Chondrocyte (in vitro differentiated cells): ENCODE measurements around the gene TESK1. TPM values are rescaled to one million over a fixed set of nuclear protein-coding genes. Genes with fewer than 3 reads are reported as not detected.
"Not testable (repeated sequence)": the region's sequence is repeated elsewhere in the genome, so short reads cannot be mapped to it uniquely, and the experiment has no call there.

Experiments
- DNase-seq: peaks from one replicate; pipeline ENCODE4 v3.0.0; 2021; ENCODE audit warnings: mixed read lengths, low spot score
- H3K27ac Mint-ChIP-seq: one replicate; pipeline ENCODE4 v1.8.0; 2021; ENCODE audit warnings: mild to moderate bottlenecking, moderate library complexity, mixed read lengths; ENCODE audit not compliant: unreplicated experiment
- H3K27me3 Mint-ChIP-seq: 2 replicates; pipeline ENCODE4 v1.8.0; 2021; ENCODE audit warnings: low read depth, mixed read lengths
- H3K36me3 Mint-ChIP-seq: 2 replicates; pipeline ENCODE4 v1.8.0; 2021; ENCODE audit warnings: low read depth, mixed read lengths
- H3K4me1 Mint-ChIP-seq: 2 replicates; pipeline ENCODE4 v1.8.0; 2021; ENCODE audit warnings: low read depth, mild to moderate bottlenecking, mixed read lengths
- H3K4me3 Mint-ChIP-seq: one replicate; pipeline ENCODE4 v1.8.0; 2021; ENCODE audit warnings: mild to moderate bottlenecking, moderate library complexity, mixed read lengths; ENCODE audit not compliant: unreplicated experiment
- H3K9me3 Mint-ChIP-seq: 2 replicates; pipeline ENCODE4 v1.8.0; 2021; ENCODE audit warnings: low read depth, mixed read lengths
- CTCF ChIP-seq: fragments of 200-600 bp; sonication (generic); IDR thresholded peaks from 2 replicates; pipeline ENCODE4 v1.5.0; 2021; ENCODE audit warnings: antibody characterized with exemption, mild to moderate bottlenecking, moderate library complexity
- total RNA-seq: library from RNA; stranded (reverse); gene quantifications from 3 replicates; pipeline ENCODE4 v1.2.1, GENCODE V29; 2021

Gene TESK1
- total RNA-seq, 1 donor from 2014 or later, result 50.7 TPM

- H3K9me3 Mint-ChIP-seq, result no peaks in the 10 kb centered on the region
- no peak for TF ChIP-seq CTCF
- H3K4me3 Mint-ChIP-seq, result no peak overlapping the region
- H3K36me3 Mint-ChIP-seq, result no peaks in the 10 kb centered on the region
- no peak overlapping the region for H3K27ac Mint-ChIP-seq
- H3K27me3 Mint-ChIP-seq, result no peaks in the 10 kb centered on the region
- no peak for DNase-seq
- H3K4me1 Mint-ChIP-seq, result peaks cover 13% of the 10 kb centered on the region
Observed at GRCh38 chr9:35570709-35571504, 34.2 kb upstream of the TESK1 start.

- DNase-seq, result no peak
- H3K4me3 Mint-ChIP-seq, result no peak overlapping the region
- H3K36me3 Mint-ChIP-seq, result peaks cover 2% of the 10 kb centered on the region
- no peak overlapping the region for H3K27ac Mint-ChIP-seq
- TF ChIP-seq CTCF, result no peak
- H3K4me1 Mint-ChIP-seq, result no peaks in the 10 kb centered on the region
- peaks cover 5% of the 10 kb centered on the region for H3K9me3 Mint-ChIP-seq
- H3K27me3 Mint-ChIP-seq, result no peaks in the 10 kb centered on the region
Observed at GRCh38 chr9:35574578-35575122, 30.4 kb upstream of the TESK1 start.

- Mint-ChIP-seq H3K27ac (no peak overlapping the region), H3K9me3 (peaks cover 13% of the 10 kb centered on the region), H3K27me3 (no peaks in the 10 kb centered on the region), H3K36me3 (peaks cover 5% of the 10 kb centered on the region), H3K4me1 (no peaks in the 10 kb centered on the region), H3K4me3 (no peak overlapping the region)
- DNase-seq, result no peak
- TF ChIP-seq CTCF, result no peak
Observed at GRCh38 chr9:35575478-35575877, 29.6 kb upstream of the TESK1 start.

- Mint-ChIP-seq H3K27ac (no peak overlapping the region), H3K4me3 (no peak overlapping the region), H3K9me3 (peaks cover 15% of the 10 kb centered on the region), H3K27me3 (no peaks in the 10 kb centered on the region), H3K36me3 (peaks cover 5% of the 10 kb centered on the region), H3K4me1 (no peaks in the 10 kb centered on the region)
- no peak for TF ChIP-seq CTCF
- DNase-seq, result no peak
Observed at GRCh38 chr9:35577486-35577885, 27.6 kb upstream of the TESK1 start.

- H3K9me3 Mint-ChIP-seq, result peaks cover 15% of the 10 kb centered on the region
- no peak for DNase-seq
- H3K27me3 Mint-ChIP-seq, result peaks cover 2% of the 10 kb centered on the region
- H3K4me1 Mint-ChIP-seq, result no peaks in the 10 kb centered on the region
- peaks cover 5% of the 10 kb centered on the region for H3K36me3 Mint-ChIP-seq
- no peak overlapping the region for H3K4me3 Mint-ChIP-seq
- TF ChIP-seq CTCF, result no peak
- no peak overlapping the region for H3K27ac Mint-ChIP-seq
Observed at GRCh38 chr9:35579130-35579529, 25.9 kb upstream of the TESK1 start.

GRCh38 chr9:35579659-35580227 is 25.3 kb upstream of the TESK1 start:
- H3K4me1 Mint-ChIP-seq, H3K4me3 Mint-ChIP-seq, DNase-seq, H3K27ac Mint-ChIP-seq, H3K36me3 Mint-ChIP-seq, H3K27me3 Mint-ChIP-seq: not testable (repeated sequence)
- peaks cover 15% of the 10 kb centered on the region for H3K9me3 Mint-ChIP-seq

- H3K4me3 Mint-ChIP-seq, H3K36me3 Mint-ChIP-seq, H3K27ac Mint-ChIP-seq, DNase-seq, H3K27me3 Mint-ChIP-seq, H3K4me1 Mint-ChIP-seq: not testable (repeated sequence)
- H3K9me3 Mint-ChIP-seq, result peaks cover 28% of the 10 kb centered on the region
Observed at GRCh38 chr9:35583521-35583920, 21.5 kb upstream of the TESK1 start.

- not testable (repeated sequence) for H3K4me3 Mint-ChIP-seq, H3K4me1 Mint-ChIP-seq, H3K27me3 Mint-ChIP-seq, H3K36me3 Mint-ChIP-seq, H3K27ac Mint-ChIP-seq, DNase-seq
- peaks cover 22% of the 10 kb centered on the region for H3K9me3 Mint-ChIP-seq
Observed at GRCh38 chr9:35584681-35585080, 20.4 kb upstream of the TESK1 start.
